ENCODE results near the gene MED20.

The MED20 gene

GRCh38 chr6:41966214-41966920, 45.4 kb upstream of the MED20 start:
- Histone ChIP-seq H3K4me3 (ENCODE audit: low read depth, low read length) (no peak overlapping the region), H3K27ac (no peak overlapping the region), H3K27me3 (ENCODE audit: insufficient read depth, low read depth, severe bottlenecking) (no peaks in the 10 kb centered on the region), H3K36me3 (no peaks in the 10 kb centered on the region), H3K9me3 (ENCODE audit: severe bottlenecking) (no peaks in the 10 kb centered on the region)
- DNase-seq: no peak
- no peak for TF ChIP-seq CTCF (IDR thresholded peaks at IDR 0.05; ENCODE audit: low read depth, low read length)

GRCh38 chr6:41965429-41966213, 44.7 kb upstream of the MED20 start:
- no peak for DNase-seq
- H3K36me3 ChIP-seq: no peaks in the 10 kb centered on the region
- H3K27me3 ChIP-seq (ENCODE audit: insufficient read depth, low read depth, severe bottlenecking): no peaks in the 10 kb centered on the region
- H3K9me3 ChIP-seq (ENCODE audit: severe bottlenecking): no peaks in the 10 kb centered on the region
- no peak overlapping the region for H3K4me3 ChIP-seq (ENCODE audit: low read depth, low read length)
- H3K27ac ChIP-seq: no peak overlapping the region
- TF ChIP-seq CTCF (IDR thresholded peaks at IDR 0.05; ENCODE audit: low read depth, low read length): no peak

GRCh38 chr6:41964201-41964887, 43.4 kb upstream of the MED20 start:
- H3K27me3 ChIP-seq (ENCODE audit: insufficient read depth, low read depth, severe bottlenecking): no peaks in the 10 kb centered on the region
- H3K4me3 ChIP-seq (ENCODE audit: low read depth, low read length): no peak overlapping the region
- TF ChIP-seq CTCF (IDR thresholded peaks at IDR 0.05; ENCODE audit: low read depth, low read length): peak; percentile 21; the same call in 1 of the 2 replicates
- H3K9me3 ChIP-seq (ENCODE audit: severe bottlenecking): no peaks in the 10 kb centered on the region
- H3K27ac ChIP-seq: no peak overlapping the region
- DNase-seq: peak; percentile 38
- H3K36me3 ChIP-seq: no peaks in the 10 kb centered on the region

GRCh38 chr6:41963371-41963770, 42.4 kb upstream of the MED20 start:
- TF ChIP-seq CTCF (IDR thresholded peaks at IDR 0.05; ENCODE audit: low read depth, low read length): no peak
- Histone ChIP-seq H3K27me3 (ENCODE audit: insufficient read depth, low read depth, severe bottlenecking) (no peaks in the 10 kb centered on the region), H3K36me3 (no peaks in the 10 kb centered on the region), H3K4me3 (ENCODE audit: low read depth, low read length) (no peak overlapping the region), H3K9me3 (ENCODE audit: severe bottlenecking) (no peaks in the 10 kb centered on the region), H3K27ac (no peak overlapping the region)
- DNase-seq: no peak

GRCh38 chr6:41960028-41960427, 39.1 kb upstream of the MED20 start:
- DNase-seq: no peak
- Histone ChIP-seq H3K9me3 (ENCODE audit: severe bottlenecking) (no peaks in the 10 kb centered on the region), H3K27ac (no peak overlapping the region), H3K36me3 (no peaks in the 10 kb centered on the region), H3K27me3 (ENCODE audit: insufficient read depth, low read depth, severe bottlenecking) (no peaks in the 10 kb centered on the region), H3K4me3 (ENCODE audit: low read depth, low read length) (no peak overlapping the region)
- no peak for TF ChIP-seq CTCF (IDR thresholded peaks at IDR 0.05; ENCODE audit: low read depth, low read length)

Data from WERI-Rb-1 (cell line).